VCaP (cell line): ENCODE results near the gene PPAN.

ENCODE experiments used
- H3K27ac ChIP-seq: fragments of 450-650 bp; 2 replicates; pipeline ENCODE4 v1.5.1; 2017
- CTCF ChIP-seq: fragments of 450-650 bp; conservative IDR thresholded peaks from 2 replicates; pipeline ENCODE4 v1.5.1; 2017; ENCODE audit warnings: mild to moderate bottlenecking, moderate library complexity

The PPAN gene

GRCh38 chr19:10133596-10133995, 27.4 kb downstream of the PPAN start:
- no peak overlapping the region for H3K27ac ChIP-seq
- TF ChIP-seq CTCF = no peak

GRCh38 chr19:10134040-10134439, 27.9 kb downstream of the PPAN start:
- no peak overlapping the region for H3K27ac ChIP-seq
- no peak for TF ChIP-seq CTCF

GRCh38 chr19:10135551-10136334, 29.6 kb downstream of the PPAN start:
- no peak overlapping the region for H3K27ac ChIP-seq
- no peak for TF ChIP-seq CTCF

- no peak overlapping the region for H3K27ac ChIP-seq
- TF ChIP-seq CTCF = no peak
Observed at GRCh38 chr19:10136936-10137335, 30.8 kb downstream of the PPAN start.

GRCh38 chr19:10137751-10138682, 31.9 kb downstream of the PPAN start:
- no peak overlapping the region for H3K27ac ChIP-seq
- TF ChIP-seq CTCF = no peak

- TF ChIP-seq CTCF = no peak
- no peak overlapping the region for H3K27ac ChIP-seq
Observed at GRCh38 chr19:10138879-10139795, 33.0 kb downstream of the PPAN start.
